UCSD-AML1 (cell line): Measurements from ENCODE around the gene NSD1.
A peak's percentile ranks its signal among the peaks of the same experiment; 100 is the strongest.

Experiments
- DNase-seq: peaks from one replicate; lab custom pipeline; 2025; ENCODE audit not compliant: unreplicated experiment; lab: John Stamatoyannopoulos, UW

NSD1 gene

GRCh38 chr5:177133096-177133852 lies at the start of gene NSD1:
NSD1 (plus strand) TSS chr5:177133773; CDS start chr5:177135104, 1,331 bp downstream.
- no peak for DNase-seq

- no peak for DNase-seq
These were observed 49.4 kb upstream of the NSD1 start for GRCh38 chr5:177084175-177084574.

- no peak for DNase-seq
These were observed 47.5 kb upstream of the NSD1 start for GRCh38 chr5:177085985-177086653.

GRCh38 chr5:177086654-177087397 lies 46.7 kb upstream of the NSD1 start, which contains the start of gene FGFR4:
FGFR4 (plus strand) TSS chr5:177086915; CDS start chr5:177089603, 2,688 bp downstream.
- DNase-seq: peak; percentile 72

- no peak for DNase-seq
These were observed 46.1 kb upstream of the NSD1 start for GRCh38 chr5:177087398-177088005.

- no peak for DNase-seq
These were observed 44.4 kb upstream of the NSD1 start for GRCh38 chr5:177089127-177089526.

GRCh38 chr5:177089825-177090641 lies 43.5 kb upstream of the NSD1 start:
- DNase-seq: no peak

- no peak for DNase-seq
These were observed 42.8 kb upstream of the NSD1 start for GRCh38 chr5:177090813-177091212.

GRCh38 chr5:177091232-177091631 lies 42.3 kb upstream of the NSD1 start:
- DNase-seq: no peak

- no peak for DNase-seq
These were observed 41.1 kb upstream of the NSD1 start for GRCh38 chr5:177092178-177093081.

- DNase-seq: no peak
These were observed 40.4 kb upstream of the NSD1 start for GRCh38 chr5:177093082-177093712.

- DNase-seq: no peak
These were observed 39.8 kb upstream of the NSD1 start for GRCh38 chr5:177093803-177094202.

- no peak for DNase-seq
These were observed 39.1 kb upstream of the NSD1 start for GRCh38 chr5:177094224-177095087.

- no peak for DNase-seq
These were observed 38.4 kb upstream of the NSD1 start for GRCh38 chr5:177095088-177095669.

- no peak for DNase-seq
These were observed 37.2 kb upstream of the NSD1 start for GRCh38 chr5:177096162-177097015.
